CD4-positive, alpha-beta T cell (primary cell): ENCODE results near the gene APOC3. TPM values are rescaled to one million over a fixed set of nuclear protein-coding genes. Genes with fewer than 3 reads are reported as not detected.

Experiments used
- ATAC-seq: fragments of 200-7000 bp; cut with Tn5 transposase; one replicate; pipeline ENCODE4 v1.10.0; 2022; ENCODE audit warnings: mild to moderate bottlenecking; ENCODE audit not compliant: poor library complexity
- CTCF ChIA-PET: fragments of 350-600 bp; sonication (Branson Sonifier 250); formaldehyde crosslinking; loops from one replicate; lab custom pipeline; 2021; ENCODE audit warnings: antibody characterized with exemption, inconsistent platforms; lab: Charles Lee
- POLR2A ChIA-PET: fragments of 350-600 bp; sonication (Branson Sonifier 250); formaldehyde crosslinking; loops from one replicate; lab custom pipeline; 2021; ENCODE audit warnings: antibody characterized with exemption, inconsistent platforms; lab: Charles Lee
- DNase-seq, 14 experiments: peaks; one replicate each; pipeline ENCODE4 v3.0.0-alpha.2; 2013 to 2020; ENCODE audit warnings: mixed read lengths in 2 of 14
- H3K27ac ChIP-seq, 2 donors: one replicate each; pipeline versions ENCODE4 v1.5.1 to v1.7.0; 2013; ENCODE audit warnings: low read length in 2 of 2, low read depth in 1 of 2, mild to moderate bottlenecking in 1 of 2
- H3K27me3 ChIP-seq, 2 experiments: 1 replicate in 1 of 2; 2 replicates in 1 of 2; pipeline versions ENCODE4 v1.6.1 to v1.7.0; 2013; ENCODE audit warnings: low read length in 2 of 2, control low read depth in 1 of 2, mild to moderate bottlenecking in 1 of 2, moderate library complexity in 1 of 2; ENCODE audit not compliant: insufficient read depth in 2 of 2, control insufficient read depth in 1 of 2
- H3K36me3 ChIP-seq: one replicate; pipeline ENCODE4 v1.6.1; 2013; ENCODE audit warnings: low read length, control low read depth; ENCODE audit not compliant: insufficient read depth
- H3K4me1 ChIP-seq: one replicate; pipeline ENCODE4 v1.6.1; 2013; ENCODE audit warnings: low read length, control low read depth; ENCODE audit not compliant: insufficient read depth
- H3K4me3 ChIP-seq: one replicate; pipeline ENCODE4 v1.5.1; 2013; ENCODE audit warnings: mild to moderate bottlenecking, low read length, moderate library complexity
- H3K9me3 ChIP-seq, 2 experiments: 1 replicate in 1 of 2; 2 replicates in 1 of 2; pipeline versions ENCODE4 v1.6.1 to v1.7.0; 2013; ENCODE audit warnings: low read length in 2 of 2, mild to moderate bottlenecking in 2 of 2, control low read depth in 1 of 2, moderate library complexity in 1 of 2; ENCODE audit not compliant: control insufficient read depth in 1 of 2, insufficient read depth in 1 of 2
- H3K27ac Mint-ChIP-seq: one replicate; pipeline ENCODE4 v1.8.0; 2020; ENCODE audit warnings: mixed read lengths
- H3K27me3 Mint-ChIP-seq: one replicate; pipeline ENCODE4 v1.8.0; 2021; ENCODE audit warnings: mixed read lengths
- H3K36me3 Mint-ChIP-seq: one replicate; pipeline ENCODE4 v1.8.0; 2021; ENCODE audit warnings: low read depth, mixed read lengths
- H3K4me1 Mint-ChIP-seq: one replicate; pipeline ENCODE4 v1.8.0; 2021; ENCODE audit warnings: low read depth, mixed read lengths
- H3K4me3 Mint-ChIP-seq: one replicate; pipeline ENCODE4 v1.8.0; 2020; ENCODE audit warnings: mild to moderate bottlenecking, mixed read lengths
- H3K9me3 Mint-ChIP-seq: one replicate; pipeline ENCODE4 v1.8.0; 2020; ENCODE audit warnings: mixed read lengths
- intact Hi-C, 2 experiments: fragments of 100-400 bp; cut with DNase I in 1 of 2; cut with micrococcal nuclease in 1 of 2; formaldehyde crosslinking; loops; one replicate each; pipeline versions ENCODE4 v1.15.1 to v1.9.0; 2023 to 2025; cut with DNase I, micrococcal nuclease
- total RNA-seq, 174 experiments: library from RNA in 2 of 174; stranded (reverse) in 2 of 174; gene quantifications; one replicate each; pipeline ENCODE4 v1.2.3 and lab custom pipeline; 2021 to 2026
- TF ChIP-seq, protein P1 (sequence below): fragments of 200-600 bp; IDR thresholded peaks from one replicate; pipeline ENCODE4 v1.8.0; 2022; ENCODE audit warnings: antibody characterized with exemption, mild to moderate bottlenecking

APOC3 gene
- total RNA-seq, 2 experiments from 2014 or later: not detected

DNA sequence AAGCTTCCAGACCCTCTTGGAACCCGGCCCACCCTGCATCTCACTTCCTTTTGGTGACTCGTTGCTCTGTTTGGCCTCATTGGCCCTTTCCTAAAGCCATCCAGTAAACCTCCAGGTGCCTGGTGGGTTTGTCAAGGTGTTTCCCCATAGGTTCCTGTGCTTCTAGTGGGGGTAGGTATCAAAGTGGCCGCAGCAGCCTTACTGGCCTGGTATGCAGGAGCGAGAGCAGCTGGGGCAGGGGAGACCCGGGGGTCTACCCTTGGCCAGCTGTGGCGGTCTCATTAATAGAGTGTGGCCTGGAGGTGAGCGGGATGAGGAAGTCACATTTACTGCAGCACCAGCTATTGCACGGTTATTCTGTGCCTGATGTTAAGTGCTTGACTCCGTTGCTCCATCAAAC, 10.7 kb upstream of the APOC3 start:
- no peaks in the 10 kb centered on the region for H3K36me3 Mint-ChIP-seq
- Histone ChIP-seq H3K4me1 (no peaks in the 10 kb centered on the region), H3K9me3 (no peaks in the 10 kb centered on the region), H3K27ac (no peak overlapping the region), H3K27me3 (no peaks in the 10 kb centered on the region), H3K36me3 (no peaks in the 10 kb centered on the region), H3K4me3 (no peak overlapping the region)
- POLR2A ChIA-PET: no interaction called here
- TF ChIP-seq, protein P1, sequence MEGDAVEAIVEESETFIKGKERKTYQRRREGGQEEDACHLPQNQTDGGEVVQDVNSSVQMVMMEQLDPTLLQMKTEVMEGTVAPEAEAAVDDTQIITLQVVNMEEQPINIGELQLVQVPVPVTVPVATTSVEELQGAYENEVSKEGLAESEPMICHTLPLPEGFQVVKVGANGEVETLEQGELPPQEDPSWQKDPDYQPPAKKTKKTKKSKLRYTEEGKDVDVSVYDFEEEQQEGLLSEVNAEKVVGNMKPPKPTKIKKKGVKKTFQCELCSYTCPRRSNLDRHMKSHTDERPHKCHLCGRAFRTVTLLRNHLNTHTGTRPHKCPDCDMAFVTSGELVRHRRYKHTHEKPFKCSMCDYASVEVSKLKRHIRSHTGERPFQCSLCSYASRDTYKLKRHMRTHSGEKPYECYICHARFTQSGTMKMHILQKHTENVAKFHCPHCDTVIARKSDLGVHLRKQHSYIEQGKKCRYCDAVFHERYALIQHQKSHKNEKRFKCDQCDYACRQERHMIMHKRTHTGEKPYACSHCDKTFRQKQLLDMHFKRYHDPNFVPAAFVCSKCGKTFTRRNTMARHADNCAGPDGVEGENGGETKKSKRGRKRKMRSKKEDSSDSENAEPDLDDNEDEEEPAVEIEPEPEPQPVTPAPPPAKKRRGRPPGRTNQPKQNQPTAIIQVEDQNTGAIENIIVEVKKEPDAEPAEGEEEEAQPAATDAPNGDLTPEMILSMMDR: no peak
- intact Hi-C loops: no loop called here
- no peaks in the 10 kb centered on the region for H3K9me3 Mint-ChIP-seq
- no peaks in the 10 kb centered on the region for H3K4me1 Mint-ChIP-seq
- ATAC-seq (no peak), DNase-seq (no peak)
- H3K4me3 Mint-ChIP-seq: no peak overlapping the region
- H3K27me3 Mint-ChIP-seq: no peaks in the 10 kb centered on the region
- no peak overlapping the region for H3K27ac Mint-ChIP-seq
- CTCF ChIA-PET: no interaction called here

GRCh38 chr11:116821050-116821918, 8.4 kb upstream of the APOC3 start:
- Histone ChIP-seq H3K27ac (no peak overlapping the region), H3K4me3 (no peak overlapping the region), H3K4me1 (no peaks in the 10 kb centered on the region), H3K9me3 (no peaks in the 10 kb centered on the region), H3K36me3 (no peaks in the 10 kb centered on the region), H3K27me3 (no peaks in the 10 kb centered on the region)
- POLR2A ChIA-PET: no interaction called here
- H3K27me3 Mint-ChIP-seq: no peaks in the 10 kb centered on the region
- H3K4me3 Mint-ChIP-seq: no peak overlapping the region
- H3K36me3 Mint-ChIP-seq: no peaks in the 10 kb centered on the region
- intact Hi-C loops: no loop called here
- DNase-seq: no peak
- no peak for ATAC-seq
- CTCF ChIA-PET: interaction anchor here (2.0 kb wide), 1 partner anchor 15 kb away, joined by 5 read pairs; no protein-coding TSS in a partner anchor
- H3K4me1 Mint-ChIP-seq: no peaks in the 10 kb centered on the region
- H3K9me3 Mint-ChIP-seq: no peaks in the 10 kb centered on the region
- no peak overlapping the region for H3K27ac Mint-ChIP-seq
- TF ChIP-seq, protein P1: no peak

GRCh38 chr11:116822575-116822974, 7.1 kb upstream of the APOC3 start:
- H3K36me3 ChIP-seq: no peaks in the 10 kb centered on the region
- Mint-ChIP-seq H3K27me3 (no peaks in the 10 kb centered on the region), H3K4me3 (no peak overlapping the region), H3K4me1 (no peaks in the 10 kb centered on the region), H3K9me3 (no peaks in the 10 kb centered on the region), H3K27ac (no peak overlapping the region), H3K36me3 (no peaks in the 10 kb centered on the region)
- H3K9me3 ChIP-seq: no peaks in the 10 kb centered on the region
- no peak overlapping the region for H3K4me3 ChIP-seq
- no peaks in the 10 kb centered on the region for H3K27me3 ChIP-seq
- POLR2A ChIA-PET: no interaction called here
- CTCF ChIA-PET: interaction anchor here (0.5 to 2.0 kb wide), 2 partner anchors 12 to 14 kb away, joined by 3 to 5 read pairs; no protein-coding TSS in a partner anchor
- H3K27ac ChIP-seq: no peak overlapping the region
- TF ChIP-seq, protein P1: no peak
- intact Hi-C loops: no loop called here
- DNase-seq (no peak), ATAC-seq (no peak)
- H3K4me1 ChIP-seq: no peaks in the 10 kb centered on the region
